Trophoblast cell (in vitro differentiated cells and primary cell): ENCODE measurements around the gene CD58.
"Not testable (repeated sequence)": the region's sequence is repeated elsewhere in the genome, so short reads cannot be mapped to it uniquely, and the experiment has no call there.

Experiments
- DNase-seq, 2 donors: peaks; one replicate each; pipeline ENCODE4 v3.0.0-alpha.2; 2016
- H2AFZ ChIP-seq: 2 replicates; pipeline ENCODE4 v1.6.1; 2013; ENCODE audit warnings: low read length, moderate library complexity, mild to moderate bottlenecking; ENCODE audit not compliant: insufficient read depth, poor library complexity
- H2AK5ac ChIP-seq: 2 replicates; pipeline ENCODE4 v1.6.1; 2013; ENCODE audit warnings: mild to moderate bottlenecking, low read length
- H2BK120ac ChIP-seq: 2 replicates; pipeline ENCODE4 v1.6.1; 2013; ENCODE audit warnings: low read length, mild to moderate bottlenecking, moderate library complexity; ENCODE audit not compliant: insufficient read depth, poor library complexity
- H2BK12ac ChIP-seq: 2 replicates; pipeline ENCODE4 v1.6.1; 2013; ENCODE audit warnings: mild to moderate bottlenecking, low read length, moderate library complexity
- H2BK5ac ChIP-seq: 2 replicates; pipeline ENCODE4 v1.6.1; 2013; ENCODE audit warnings: low read length, low read depth, moderate library complexity, mild to moderate bottlenecking; ENCODE audit not compliant: poor library complexity
- H3K14ac ChIP-seq: 2 replicates; pipeline ENCODE4 v1.6.1; 2013; ENCODE audit warnings: mild to moderate bottlenecking, low read length
- H3K18ac ChIP-seq: 2 replicates; pipeline ENCODE4 v1.6.1; 2013; ENCODE audit warnings: mild to moderate bottlenecking, low read length
- H3K23ac ChIP-seq: 2 replicates; pipeline ENCODE4 v1.6.1; 2013; ENCODE audit warnings: low read length
- H3K27ac ChIP-seq: 2 replicates; pipeline ENCODE4 v1.5.1; 2013; ENCODE audit warnings: low read depth, mild to moderate bottlenecking, inconsistent platforms, low read length, moderate library complexity
- H3K27me3 ChIP-seq: 2 replicates; pipeline ENCODE4 v1.6.1; 2013; ENCODE audit warnings: inconsistent platforms, mild to moderate bottlenecking, low read length, moderate library complexity; ENCODE audit not compliant: insufficient read depth
- H3K36me3 ChIP-seq, 2 experiments: 1 replicate in 1 of 2; 2 replicates in 1 of 2; pipeline ENCODE4 v1.6.1; 2013; ENCODE audit warnings: low read length in 2 of 2, mild to moderate bottlenecking in 2 of 2, moderate library complexity in 1 of 2; ENCODE audit not compliant: insufficient read depth in 2 of 2, control insufficient read depth in 1 of 2
- H3K4ac ChIP-seq: 2 replicates; pipeline ENCODE4 v1.6.1; 2013; ENCODE audit warnings: low read depth, mild to moderate bottlenecking, low read length, moderate library complexity
- H3K4me1 ChIP-seq, 2 experiments: 1 replicate in 1 of 2; 2 replicates in 1 of 2; pipeline ENCODE4 v1.6.1; 2013; ENCODE audit warnings: low read length in 2 of 2, mild to moderate bottlenecking in 2 of 2, moderate library complexity in 1 of 2; ENCODE audit not compliant: insufficient read depth in 2 of 2, control insufficient read depth in 1 of 2
- H3K4me2 ChIP-seq: 2 replicates; pipeline ENCODE4 v1.6.1; 2013; ENCODE audit warnings: inconsistent platforms, mild to moderate bottlenecking, low read length, moderate library complexity
- H3K4me3 ChIP-seq: 2 replicates; pipeline ENCODE4 v1.5.1; 2013; ENCODE audit warnings: mild to moderate bottlenecking, low read depth, low read length, inconsistent platforms
- H3K79me1 ChIP-seq: one replicate; pipeline ENCODE4 v1.6.1; 2013; ENCODE audit warnings: low read length
- H3K79me2 ChIP-seq: 2 replicates; pipeline ENCODE4 v1.6.1; 2013; ENCODE audit warnings: low read length, mild to moderate bottlenecking; ENCODE audit not compliant: control insufficient read depth, insufficient read depth, poor library complexity
- H3K9ac ChIP-seq: 2 replicates; pipeline ENCODE4 v1.6.1; 2013; ENCODE audit warnings: mild to moderate bottlenecking, low read length
- H3K9me3 ChIP-seq: 2 replicates; pipeline ENCODE4 v1.6.1; 2013; ENCODE audit warnings: low read depth, mild to moderate bottlenecking, control low read depth, inconsistent platforms, low read length; ENCODE audit not compliant: insufficient read depth
- H4K12ac ChIP-seq: 2 replicates; pipeline ENCODE4 v1.6.1; 2013; ENCODE audit warnings: low read depth, mild to moderate bottlenecking, low read length, moderate library complexity
- H4K8ac ChIP-seq: 2 replicates; pipeline ENCODE4 v1.6.1; 2013; ENCODE audit warnings: low read depth, mild to moderate bottlenecking, low read length, moderate library complexity
- H4K91ac ChIP-seq: one replicate; pipeline ENCODE4 v1.6.1; 2013; ENCODE audit warnings: low read depth, mild to moderate bottlenecking, low read length, moderate library complexity
- WGBS: extraction: QIAGEN DNeasy Blood & Tissue Kit; methylation state at CpG from one replicate; pipeline ENCODE4 v1.1.7; 2013; ENCODE audit warnings: missing lambda C conversion rate; ENCODE audit not compliant: insufficient read length, insufficient coverage; ENCODE audit errors: extremely low coverage; 5-methylcytosine and 5-hydroxymethylcytosine counted together

The CD58 gene

DNA sequence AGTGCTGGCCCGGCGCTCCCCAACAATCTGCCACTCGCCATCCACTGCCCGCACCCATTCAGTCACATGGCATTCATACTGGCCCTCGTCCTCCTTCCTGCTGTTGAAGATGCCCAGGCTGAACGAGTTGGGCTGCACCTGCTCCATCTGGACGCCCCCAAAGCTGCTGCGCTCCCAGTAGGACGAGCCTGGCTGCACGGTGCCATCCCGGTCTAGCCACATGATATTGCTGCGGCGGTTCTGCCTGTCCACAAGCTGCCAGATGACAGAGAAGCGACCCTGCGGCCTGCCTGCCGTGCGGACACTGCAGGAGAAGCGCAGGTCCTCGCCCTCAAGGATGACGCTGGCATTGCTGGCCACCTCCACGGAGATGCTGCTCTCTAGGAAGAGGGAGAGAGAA lies 32.8 kb upstream of the CD58 start:
- not testable (repeated sequence) for H2AK5ac ChIP-seq, H3K18ac ChIP-seq, DNase-seq, H2BK5ac ChIP-seq, H3K79me2 ChIP-seq, H3K27me3 ChIP-seq, H2BK12ac ChIP-seq, H3K14ac ChIP-seq, H3K4me2 ChIP-seq, H3K4me1 ChIP-seq, H3K9me3 ChIP-seq, H2BK120ac ChIP-seq, H3K4ac ChIP-seq, H3K79me1 ChIP-seq, H3K27ac ChIP-seq, H3K4me3 ChIP-seq, H4K91ac ChIP-seq, H2AFZ ChIP-seq, H4K8ac ChIP-seq, H3K9ac ChIP-seq, H4K12ac ChIP-seq, H3K23ac ChIP-seq
- H3K36me3 ChIP-seq = peaks cover 16 to 19% of the 10 kb centered on the region in 2 experiments
- no CpG with 5 or more reads among the region's 21 CpGs for WGBS

DNA sequence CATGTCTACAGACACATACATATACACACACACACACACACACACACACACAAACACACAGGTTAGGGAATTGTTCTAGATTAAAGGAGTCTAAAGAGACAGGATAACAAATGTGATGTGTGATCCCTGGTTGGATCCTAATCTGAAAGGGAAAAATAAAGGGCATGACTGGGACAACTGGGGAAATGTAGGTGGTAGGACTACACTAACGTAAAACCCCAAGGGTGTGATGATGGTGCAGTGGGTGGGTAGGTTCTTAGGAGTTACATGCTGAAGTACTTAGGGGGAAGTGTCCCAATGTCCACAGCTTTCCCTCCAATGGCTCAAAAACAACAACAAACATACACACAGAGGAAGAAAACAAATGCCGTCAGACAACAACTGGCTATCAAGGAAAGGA lies 28.5 kb upstream of the CD58 start:
- H3K9me3 ChIP-seq, H3K79me1 ChIP-seq, H4K91ac ChIP-seq, DNase-seq, H2BK12ac ChIP-seq, H4K12ac ChIP-seq, H3K4me2 ChIP-seq, H3K9ac ChIP-seq, H2BK5ac ChIP-seq, H4K8ac ChIP-seq, H2AFZ ChIP-seq, H2BK120ac ChIP-seq, H3K27me3 ChIP-seq, H2AK5ac ChIP-seq, H3K4ac ChIP-seq, H3K14ac ChIP-seq, H3K4me1 ChIP-seq, H3K18ac ChIP-seq, H3K79me2 ChIP-seq, H3K23ac ChIP-seq, H3K4me3 ChIP-seq, H3K27ac ChIP-seq: not testable (repeated sequence)
- peaks cover 19 to 21% of the 10 kb centered on the region in 2 experiments for H3K36me3 ChIP-seq
- no CpG with 5 or more reads among the region's 2 CpGs for WGBS

DNA sequence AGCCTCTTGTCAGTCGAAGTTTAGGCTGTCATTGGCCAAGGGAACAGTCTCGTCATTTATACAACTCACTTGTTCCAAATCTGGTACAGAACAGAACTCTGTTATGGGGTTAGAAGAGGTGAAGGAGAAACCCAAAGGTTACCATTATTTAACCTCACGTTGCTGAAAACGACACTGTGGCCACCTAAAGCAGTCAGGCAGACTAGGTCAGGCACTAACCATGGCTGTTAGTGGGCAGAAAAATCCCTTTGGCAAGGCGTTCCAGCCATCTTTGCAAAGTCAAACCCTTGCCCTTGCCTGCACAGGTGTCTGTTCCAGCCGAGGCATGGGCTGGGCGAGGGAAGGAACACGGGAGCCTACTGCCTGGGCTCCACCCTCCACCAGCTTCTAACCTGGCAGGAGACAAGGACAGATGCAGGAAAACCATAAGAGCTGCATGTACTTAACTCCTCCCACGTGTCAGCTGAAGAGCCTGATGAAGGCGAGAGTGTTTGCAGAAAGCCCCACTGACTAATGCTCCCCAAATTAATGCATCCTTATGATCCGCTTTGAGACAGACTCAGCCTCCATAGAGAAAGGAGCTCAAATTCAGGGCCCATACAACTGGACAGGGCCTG lies 27.7 kb upstream of the CD58 start:
- H3K9me3 ChIP-seq, H3K27me3 ChIP-seq, H3K4me3 ChIP-seq, H4K91ac ChIP-seq, H4K12ac ChIP-seq, H2BK5ac ChIP-seq, H4K8ac ChIP-seq, H3K4me2 ChIP-seq, H3K79me2 ChIP-seq, H2BK120ac ChIP-seq, DNase-seq, H3K23ac ChIP-seq, H2AK5ac ChIP-seq, H3K4ac ChIP-seq, H3K27ac ChIP-seq, H3K9ac ChIP-seq, H2BK12ac ChIP-seq, H3K79me1 ChIP-seq, H2AFZ ChIP-seq, H3K4me1 ChIP-seq, H3K18ac ChIP-seq, H3K14ac ChIP-seq: not testable (repeated sequence)
- peaks cover 17 to 19% of the 10 kb centered on the region in 2 experiments for H3K36me3 ChIP-seq
- no CpG with 5 or more reads among the region's 11 CpGs for WGBS

DNA sequence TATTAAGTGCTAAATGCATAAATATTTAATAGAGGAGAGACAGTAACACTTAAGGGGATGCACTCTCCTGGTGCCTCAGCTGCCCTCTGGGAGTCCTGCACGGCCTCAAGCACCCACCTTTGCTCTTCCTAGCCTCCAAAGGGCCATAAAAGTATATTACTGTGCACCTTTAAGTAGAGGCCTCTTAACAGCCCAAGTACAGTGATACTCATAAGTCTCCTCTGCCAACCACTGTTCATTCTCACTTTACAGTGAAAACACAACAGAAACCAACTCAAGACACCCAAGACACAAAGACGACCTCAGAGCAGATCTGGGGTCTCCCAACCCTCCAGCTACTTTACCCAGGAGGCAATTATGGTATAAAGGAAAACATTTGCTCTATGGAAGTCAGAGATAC lies 26.6 kb upstream of the CD58 start:
- not testable (repeated sequence) for H2AK5ac ChIP-seq, H4K91ac ChIP-seq
- no CpG with 5 or more reads among the region's 2 CpGs for WGBS

More for the DNA sequence above, 26.6 kb upstream of the CD58 start:
- not testable (repeated sequence) for DNase-seq, H3K9me3 ChIP-seq, H3K4me3 ChIP-seq, H2BK12ac ChIP-seq, H3K79me1 ChIP-seq, H2BK120ac ChIP-seq, H3K23ac ChIP-seq, H3K27me3 ChIP-seq, H2BK5ac ChIP-seq, H3K9ac ChIP-seq, H3K4me1 ChIP-seq, H3K79me2 ChIP-seq, H3K18ac ChIP-seq, H3K4ac ChIP-seq, H2AFZ ChIP-seq, H4K12ac ChIP-seq, H4K8ac ChIP-seq, H3K27ac ChIP-seq, H3K14ac ChIP-seq, H3K4me2 ChIP-seq
- peaks cover 16 to 18% of the 10 kb centered on the region in 2 experiments for H3K36me3 ChIP-seq
